22Rv1 (cell line): ENCODE results near the gene SIL1.

ENCODE experiments used
- CTCF ChIP-seq: fragments of 450-650 bp; IDR thresholded peaks from 2 replicates; pipeline ENCODE4 v1.5.1; 2017; ENCODE audit warnings: mild to moderate bottlenecking
- ZFX ChIP-seq: fragments of 450-650 bp; IDR thresholded peaks from 2 replicates; pipeline ENCODE4 v1.6.1; 2017; ENCODE audit warnings: antibody characterized with exemption, borderline replicate concordance

- TF ChIP-seq CTCF = no peak
- no peak for TF ChIP-seq ZFX
These were observed 222.9 kb downstream of the SIL1 start for GRCh38 chr5:138975098-138975847.
